Lower leg skin (tissue), 4 donors: ENCODE data around the gene GOLGA8A. TPM values are rescaled to one million over a fixed set of nuclear protein-coding genes. Genes with fewer than 3 reads are reported as not detected.
"Not testable (repeated sequence)": the region's sequence is repeated elsewhere in the genome, so short reads cannot be mapped to it uniquely, and the experiment has no call there.

Source experiments
- DNase-seq, 2 donors: peaks; one replicate each; pipeline ENCODE4 v3.0.0-alpha.2; 2019; ENCODE audit warnings: low spot score in 2 of 2
- H3K4me3 ChIP-seq: fragments of 200-600 bp; sonication (generic); 2 replicates; pipeline ENCODE4 v1.5.1; 2017; ENCODE audit warnings: mild to moderate bottlenecking, low read depth; ENCODE audit not compliant: poor library complexity, severe bottlenecking
- WGBS, 2 donors: methylation state at CpG; one replicate each; pipeline ENCODE4 v1.1.5; 2018; 5-methylcytosine and 5-hydroxymethylcytosine counted together
- intact Hi-C: fragments of 100-400 bp; cut with DNase I; formaldehyde crosslinking; loops from one replicate; pipeline ENCODE4 v1.15.0; 2023; ENCODE audit warnings: low total_unique reads
- total RNA-seq, 4 donors: library from RNA; depleted of rRNA; stranded (reverse); fragments of >200 nt; gene quantifications; one replicate each; pipeline ENCODE4 v1.1.0, GENCODE V29; 2016

Gene GOLGA8A
- total RNA-seq, 4 donors from 2014 or later = 23.2 to 38.3 (median 31.1) TPM

GRCh38 chr15:34420953-34421352 is 16.7 kb downstream of the GOLGA8A start:
- intact Hi-C loops, DNase-seq, H3K4me3 ChIP-seq: not testable (repeated sequence)
- WGBS, 2 donors = 92 to 97% methylated on average over 5 to 6 of the region's 11 CpGs

- intact Hi-C loops, DNase-seq, H3K4me3 ChIP-seq: not testable (repeated sequence)
- WGBS, 2 donors = 57 to 63% methylated on average over 8 of the region's 8 CpGs
Observed at GRCh38 chr15:34418435-34418834, 19.2 kb downstream of the GOLGA8A start.

- WGBS, 2 donors = no CpG with 5 or more reads among the region's 19 CpGs
- DNase-seq, intact Hi-C loops, H3K4me3 ChIP-seq: not testable (repeated sequence)
Observed at GRCh38 chr15:34409511-34409910, 28.1 kb downstream of the GOLGA8A start.

GRCh38 chr15:34408973-34409372 is 28.6 kb downstream of the GOLGA8A start:
- H3K4me3 ChIP-seq, intact Hi-C loops, DNase-seq: not testable (repeated sequence)
- WGBS, 2 donors = no CpG with 5 or more reads among the region's 10 CpGs

- intact Hi-C loops, DNase-seq, H3K4me3 ChIP-seq: not testable (repeated sequence)
- no CpG with 5 or more reads among the region's 3 CpGs for WGBS, 2 donors
Observed at GRCh38 chr15:34403899-34404298, 33.7 kb downstream of the GOLGA8A start.

- intact Hi-C loops, H3K4me3 ChIP-seq, DNase-seq: not testable (repeated sequence)
- WGBS, 2 donors = 85 to 99% methylated on average over 1 to 2 of the region's 4 CpGs
Observed at GRCh38 chr15:34403160-34403598, 34.4 kb downstream of the GOLGA8A start.

- intact Hi-C loops, DNase-seq, H3K4me3 ChIP-seq: not testable (repeated sequence)
- WGBS, 2 donors = 93% methylated on average over 3 of the region's 6 CpGs; no CpG with 5 or more reads in 1 of the 2 donors
Observed at GRCh38 chr15:34397637-34398259, 39.9 kb downstream of the GOLGA8A start.

GRCh38 chr15:34392981-34393380 is 44.6 kb downstream of the GOLGA8A start:
- intact Hi-C loops, H3K4me3 ChIP-seq, DNase-seq: not testable (repeated sequence)
- no CpG with 5 or more reads among the region's 2 CpGs for WGBS, 2 donors

- intact Hi-C loops, DNase-seq, H3K4me3 ChIP-seq: not testable (repeated sequence)
- no CpG with 5 or more reads among the region's 16 CpGs for WGBS, 2 donors
Observed at GRCh38 chr15:34389594-34390086, 48.0 kb downstream of the GOLGA8A start.

Other genes starting within 250 kb of the GOLGA8A start
- gene KATNBL1, start 227.7 kb downstream of the GOLGA8A start, total RNA-seq = 10 to 100 TPM; 25.7 to 42.8 (median 39.2) TPM
- 100 to 1,000 TPM; 113 to 176 (median 121) TPM for gene EMC4, start 212.8 kb downstream of the GOLGA8A start, total RNA-seq
- gene SLC12A6, start 100.0 kb downstream of the GOLGA8A start, total RNA-seq = 10 to 100 TPM; 23.1 to 25.7 (median 23.6) TPM
- 100 to 1,000 TPM; 107 to 129 (median 124) TPM for gene NOP10, start 94.7 kb downstream of the GOLGA8A start, total RNA-seq
- gene NUTM1, start 94.5 kb downstream of the GOLGA8A start, total RNA-seq = not detected
- gene LPCAT4, start 70.6 kb downstream of the GOLGA8A start, total RNA-seq = 10 to 100 TPM; 19.0 to 36.4 (median 27.0) TPM
- 100 to 1,000 TPM in 1 of 4 donors, 10 to 100 TPM in 3; 39.4 to 145 (median 49.5) TPM for gene GOLGA8B, start 145.8 kb upstream of the GOLGA8A start, total RNA-seq